GM12878 (cell line): Measurements from ENCODE around the gene CACFD1. TPM values are rescaled to one million over a fixed set of nuclear protein-coding genes. Genes with fewer than 3 reads are reported as not detected.
A peak's percentile ranks its signal among the peaks of the same experiment; 100 is the strongest.

Experiments
- ATAC-seq: fragments of 200-7000 bp; cut with Tn5 transposase; 3 replicates; pipeline ENCODE4 v1.9.1; 2020; ENCODE audit warnings: mild to moderate bottlenecking, moderate library complexity
- BruUV-seq: library from RNA; stranded (reverse); fragments of 400-500 nt; replicated peaks from 2 replicates; lab custom pipeline; 2021; lab: Mats Ljungman, UMichigan
- CTCF ChIA-PET: fragments of 300-600 bp; sonication (Branson Sonifier 250); formaldehyde crosslinking; extraction: SDS; loops from one replicate; lab custom pipeline; 2021; ENCODE audit warnings: inconsistent platforms; lab: Yijun Ruan, JAX
- POLR2A ChIA-PET: fragments of 350-600 bp; formaldehyde crosslinking; extraction: SDS; loops from one replicate; lab custom pipeline; 2021; ENCODE audit warnings: inconsistent platforms; lab: Charles Lee
- RAD21 ChIA-PET: fragments of 300-600 bp; sonication (Branson Sonifier 250); formaldehyde crosslinking; loops from one replicate; lab custom pipeline; 2023; ENCODE audit warnings: antibody characterized with exemption; ENCODE audit not compliant: unreplicated experiment; lab: Charles Lee
- SMC1A ChIA-PET: fragments of 300-600 bp; sonication (Branson Sonifier 250); formaldehyde crosslinking; loops from one replicate; lab custom pipeline; 2023; ENCODE audit not compliant: unreplicated experiment, uncharacterized antibody; lab: Charles Lee
- DNase-seq: peaks from one replicate; pipeline ENCODE4 v3.0.0-alpha.2; 2011; ENCODE audit warnings: low read depth, low spot score
- FAIRE-seq: peaks from 3 replicates; lab custom pipeline; 2011; peaks lifted over from hg19 to GRCh38; lab: Jason Lieb, UNC
- H2AFZ ChIP-seq: 2 replicates; pipeline ENCODE4 v1.6.0; 2011; ENCODE audit warnings: low read depth, low read length, control low read depth; ENCODE audit not compliant: control insufficient read depth
- H3K27ac ChIP-seq: 2 replicates; pipeline ENCODE4 v1.5.1; 2011; ENCODE audit warnings: control low read depth; ENCODE audit not compliant: control insufficient read depth, insufficient read depth
- H3K27me3 ChIP-seq, 2 experiments: replicated peaks in 1 of 2; 2 replicates each; pipeline versions ENCODE4 v1.6.0 to v1.6.1; 2011; ENCODE audit warnings: low read length in 1 of 2; ENCODE audit not compliant: control insufficient read depth in 2 of 2, insufficient read depth in 2 of 2
- H3K36me3 ChIP-seq, 2 experiments: 2 replicates each; pipeline ENCODE4 v1.5.1; 2011; ENCODE audit warnings: low read length in 1 of 2; ENCODE audit not compliant: control insufficient read depth in 2 of 2, insufficient read depth in 2 of 2
- H3K4me1 ChIP-seq: 2 replicates; pipeline ENCODE4 v1.6.1; 2011; ENCODE audit warnings: mild to moderate bottlenecking, low read length, moderate library complexity, mixed read lengths; ENCODE audit not compliant: control insufficient read depth, insufficient read depth
- H3K4me2 ChIP-seq: 2 replicates; pipeline ENCODE4 v1.6.0; 2011; ENCODE audit warnings: control low read depth; ENCODE audit not compliant: control insufficient read depth, insufficient read depth
- H3K4me3 ChIP-seq: fragments of 200-600 bp; sonication (generic); 2 replicates; pipeline ENCODE4 v1.5.1; 2016
- H3K79me2 ChIP-seq: 2 replicates; pipeline ENCODE4 v1.6.0; 2011; ENCODE audit warnings: low read length; ENCODE audit not compliant: control insufficient read depth, insufficient read depth
- H3K9ac ChIP-seq: 2 replicates; pipeline ENCODE4 v1.8.0; 2011; ENCODE audit warnings: low read length, control low read depth, mixed read lengths; ENCODE audit not compliant: control insufficient read depth, insufficient read depth
- H3K9me3 ChIP-seq: replicated peaks from 3 replicates; pipeline ENCODE4 v1.5.1; 2011; ENCODE audit warnings: mild to moderate bottlenecking, low read length; ENCODE audit not compliant: control insufficient read depth, insufficient read depth
- H4K20me1 ChIP-seq: 2 replicates; pipeline ENCODE4 v1.6.0; 2011; ENCODE audit not compliant: control insufficient read depth, insufficient read depth
- BMI1 ChIP-seq: fragments of 450-650 bp; IDR thresholded peaks from 2 replicates; pipeline ENCODE4 v1.6.1; 2016; ENCODE audit warnings: mild to moderate bottlenecking, moderate library complexity, borderline replicate concordance
- FOXM1 ChIP-seq: IDR thresholded peaks from 2 replicates; pipeline ENCODE4 v1.6.1; 2012; ENCODE audit warnings: low read depth, mild to moderate bottlenecking, inconsistent platforms, low read length, moderate library complexity
- HDGF ChIP-seq: fragments of 450-650 bp; IDR thresholded peaks from 2 replicates; pipeline ENCODE4 v1.6.1; 2016; ENCODE audit warnings: antibody characterized with exemption
- JUNB ChIP-seq: IDR thresholded peaks from 2 replicates; pipeline ENCODE4 v1.6.1; 2016; ENCODE audit warnings: antibody characterized with exemption, mild to moderate bottlenecking
- NFIC ChIP-seq: IDR thresholded peaks from 2 replicates; pipeline ENCODE4 v1.6.1; 2012; ENCODE audit warnings: low read depth, mild to moderate bottlenecking, inconsistent platforms, low read length, moderate library complexity
- NR2C1 ChIP-seq: fragments of 450-650 bp; IDR thresholded peaks from 2 replicates; pipeline ENCODE4 v1.6.1; 2017; ENCODE audit warnings: antibody characterized with exemption, mild to moderate bottlenecking, moderate library complexity
- NR2C2 ChIP-seq: IDR thresholded peaks from 2 replicates; pipeline ENCODE4 v1.6.1; 2011; ENCODE audit warnings: borderline replicate concordance, low read depth; ENCODE audit not compliant: control insufficient read depth, insufficient read length
- STAT3 ChIP-seq: IDR thresholded peaks from 2 replicates; pipeline ENCODE4 v1.6.1; 2011; ENCODE audit warnings: low read depth, low read length, improper control_type of control experiment
- WGBS: methylation state at CpG from one replicate; pipeline ENCODE4 v1.1.6; 2016; ENCODE audit warnings: low lambda C conversion rate; ENCODE audit not compliant: insufficient replicate concordance, insufficient coverage; ENCODE audit errors: missing lambda C conversion rate; 5-methylcytosine and 5-hydroxymethylcytosine counted together
- in situ Hi-C: fragments of 300-500 bp; cut with MboI; formaldehyde crosslinking; loops from 9 replicates; pipeline ENCODE4 v1.14.3; 2018; ENCODE audit warnings: mixed read lengths
- intact Hi-C: fragments of 100-400 bp; cut with micrococcal nuclease; formaldehyde crosslinking; loops from one replicate; pipeline ENCODE4 v1.14.2; 2022; ENCODE audit not compliant: unreplicated experiment
- polyA plus RNA-seq, 11 experiments: library from polyadenylated mRNA; depleted of rRNA in 4 of 11; unstranded in 6 of 11; stranded (reverse) in 5 of 11; fragments of >200 nt; fragmentation: Nextera tagmentation in 4 of 11; fragmentation: Illumina TruSeq in 1 of 11; extraction: Ambion mirVana in 4 of 11; extraction: Trizol in 1 of 11; gene quantifications; 1 replicate in 1 of 11; 2 replicates in 10 of 11; pipeline versions ENCODE4 v1.2.1 to v1.2.3, GENCODE V29; 2011 to 2016; ENCODE audit warnings: inconsistent platforms in 2 of 11, missing spikeins in 2 of 11, low read depth in 1 of 11
- total RNA-seq, 4 experiments: library from RNA; depleted of rRNA in 3 of 4; stranded (reverse); fragments of >200 nt in 3 of 4; fragmentation: Illumina TruSeq in 1 of 4; extraction: Trizol in 1 of 4; gene quantifications; 2 replicates each; pipeline versions ENCODE4 v1.2.1 to v1.2.3, GENCODE V29; 2013 to 2021
- TF ChIP-seq, protein P1 (sequence below): IDR thresholded peaks from 2 replicates; pipeline ENCODE4 v1.6.1; 2011; ENCODE audit warnings: borderline replicate concordance, low read depth, mild to moderate bottlenecking, moderate library complexity, low read length; ENCODE audit not compliant: insufficient read depth, poor library complexity, severe bottlenecking

The CACFD1 gene
- total and polyA plus RNA-seq, 10 of the 15 experiments (the other 5 are each of a cell fraction or from before 2014, with no cell fraction given) = 0.09 to 5.8 (median 1.4) TPM; not detected in 1

DNA sequence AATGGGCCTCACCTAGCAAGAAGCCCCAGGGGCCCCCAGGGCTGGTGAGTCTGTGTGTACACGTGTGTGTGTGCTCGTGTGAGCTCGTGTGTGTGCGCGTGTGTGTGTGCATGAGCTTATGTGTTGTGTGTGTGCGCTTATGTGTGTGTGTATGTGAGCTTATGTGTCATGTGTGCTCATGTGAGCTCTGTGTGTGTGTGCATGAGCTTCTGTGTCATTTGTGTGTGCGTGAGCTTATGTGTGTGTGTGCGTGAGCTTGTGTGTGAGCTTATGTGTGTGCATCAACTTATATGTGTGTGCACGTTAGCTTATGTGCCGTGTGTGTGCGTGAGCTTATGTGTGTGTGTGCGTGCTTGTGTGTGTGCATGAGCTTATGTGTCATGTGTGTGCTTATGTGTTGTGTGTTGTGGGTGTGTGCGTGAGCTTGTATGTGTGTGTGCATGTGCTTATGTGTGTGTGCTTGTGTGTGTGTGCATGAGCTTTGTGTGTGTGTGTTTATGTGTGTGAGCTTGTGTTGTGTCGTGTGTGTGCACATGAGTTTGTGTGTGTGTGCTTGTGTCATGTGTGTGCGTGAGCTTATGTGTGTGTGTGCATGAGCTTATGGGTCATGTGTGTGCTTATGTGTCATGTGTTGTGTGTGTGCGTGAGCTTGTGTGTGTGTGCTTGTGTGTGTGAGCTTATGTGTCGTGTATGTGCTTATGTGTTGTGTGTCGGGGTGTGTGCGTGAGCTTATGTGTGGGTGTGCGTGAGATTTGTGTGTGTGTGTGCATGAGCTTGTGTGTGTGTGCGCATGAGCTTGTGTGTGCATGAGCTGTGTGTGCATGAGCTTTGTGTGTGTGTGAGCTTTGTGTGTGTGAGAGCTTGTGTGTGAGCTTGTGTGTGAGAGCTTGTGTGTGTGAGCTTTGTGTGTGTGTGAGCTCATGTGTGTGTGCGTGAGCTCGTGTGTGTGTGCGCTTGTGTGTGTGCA lies 35.8 kb downstream of the CACFD1 start:
- ChIA-PET RAD21 (interaction anchor here (1.3 kb wide), 1 partner anchor 18 kb away, joined by 3 read pairs; no protein-coding TSS in a partner anchor), SMC1A (interaction anchor here (1.5 kb wide), 1 partner anchor 9 kb away, joined by 3 read pairs; no protein-coding TSS in a partner anchor), POLR2A (no interaction called here)
- H3K79me2 ChIP-seq = no peaks in the 10 kb centered on the region
- no peak overlapping the region for H3K4me2 ChIP-seq
- ATAC-seq = no peak
- H3K9ac ChIP-seq = no peak overlapping the region
- WGBS = 81% methylated on average over 24 of the region's 24 CpGs
- no peaks in the 10 kb centered on the region for H3K36me3 ChIP-seq
- H3K4me1 ChIP-seq = no peaks in the 10 kb centered on the region
- TF ChIP-seq, protein P1, sequence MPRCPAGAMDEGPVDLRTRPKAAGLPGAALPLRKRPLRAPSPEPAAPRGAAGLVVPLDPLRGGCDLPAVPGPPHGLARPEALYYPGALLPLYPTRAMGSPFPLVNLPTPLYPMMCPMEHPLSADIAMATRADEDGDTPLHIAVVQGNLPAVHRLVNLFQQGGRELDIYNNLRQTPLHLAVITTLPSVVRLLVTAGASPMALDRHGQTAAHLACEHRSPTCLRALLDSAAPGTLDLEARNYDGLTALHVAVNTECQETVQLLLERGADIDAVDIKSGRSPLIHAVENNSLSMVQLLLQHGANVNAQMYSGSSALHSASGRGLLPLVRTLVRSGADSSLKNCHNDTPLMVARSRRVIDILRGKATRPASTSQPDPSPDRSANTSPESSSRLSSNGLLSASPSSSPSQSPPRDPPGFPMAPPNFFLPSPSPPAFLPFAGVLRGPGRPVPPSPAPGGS = peak; percentile 91
- TF ChIP-seq BMI1 = no peak
- TF ChIP-seq NR2C1 = no peak
- TF ChIP-seq NFIC = peak; percentile 30; the same call in 1 of the 2 replicates
- TF ChIP-seq HDGF = no peak
- no peak for TF ChIP-seq JUNB
- no peak for TF ChIP-seq FOXM1
- TF ChIP-seq STAT3 = no peak
- TF ChIP-seq NR2C2 = peak; percentile 33
- TF ChIP-seq, all 136 proteins: peak for 3
- Histone ChIP-seq H3K27me3 (peaks cover 0 to 1% of the 10 kb centered on the region in 2 experiments; a peak in 1 of 4 replicates), H2AFZ (no peak overlapping the region), H3K9me3 (no peaks in the 10 kb centered on the region), H4K20me1 (no peaks in the 10 kb centered on the region), H3K27ac (no peak overlapping the region), H3K4me3 (no peak overlapping the region)
- CTCF ChIA-PET = interaction anchor here (0.7 to 2.1 kb wide), 5 partner anchors 9 to 314 kb away, joined by 3 to 5 read pairs (median 4); no protein-coding TSS in a partner anchor
- intact Hi-C loops = no loop called here
- peak; percentile 72 for FAIRE-seq
- in situ Hi-C loops = no loop called here
- no TSS peak for BruUV-seq
- no peak for DNase-seq
